Measurements from ENCODE around the gene TAS1R2. TPM values are rescaled to one million over a fixed set of nuclear protein-coding genes. Genes with fewer than 3 reads are reported as not detected.

TAS1R2 gene
- total and polyA plus RNA-seq, 2 of the 13 experiments (the other 11 are each of a cell fraction or from before 2014, with no cell fraction given), result not detected

DNA sequence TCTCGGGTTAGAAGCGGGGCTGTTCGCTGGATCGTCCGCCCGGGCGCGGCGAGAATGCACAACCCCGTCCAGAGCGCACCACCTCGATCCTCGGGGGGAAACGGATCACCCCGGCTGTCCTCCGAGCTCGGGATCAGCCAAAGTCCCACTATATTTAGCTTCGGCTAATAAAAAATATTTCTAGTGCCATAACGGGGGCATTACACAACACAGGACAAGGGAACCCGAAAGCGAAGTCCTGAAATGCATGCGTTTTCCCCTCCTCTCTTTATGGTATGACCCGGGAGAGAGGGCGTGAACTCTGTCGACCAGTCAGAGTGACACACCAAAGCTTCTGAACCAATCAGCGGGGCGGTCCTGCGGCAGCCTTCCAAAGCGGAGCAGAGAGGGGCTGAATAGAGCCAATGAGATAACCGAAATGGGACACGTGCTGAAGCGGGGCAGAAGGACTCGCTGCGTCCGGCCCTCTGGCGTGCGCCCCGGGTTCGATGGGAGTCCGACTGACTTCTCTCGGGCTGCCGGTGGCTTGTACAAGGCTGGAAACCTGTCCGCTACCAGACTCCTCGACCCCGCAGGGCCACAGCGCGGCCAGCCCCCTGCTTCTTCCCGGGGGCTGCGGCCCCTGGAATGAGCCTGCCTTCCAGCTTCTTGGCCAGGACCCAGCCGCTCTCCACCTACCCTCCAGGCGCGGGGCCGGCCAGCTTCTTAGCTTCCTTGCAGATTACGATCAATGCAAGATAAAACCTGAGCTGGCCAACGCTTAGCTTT is 43.2 kb upstream of the TAS1R2 start, which contains the start of gene ALDH4A1 (continued):
- TF ChIP-seq ZNF317 (CRISPR knock-in tag; IDR thresholded peaks at IDR 0.05) (peak; percentile 61; the same call in 1 of the 2 replicates), ZMAT3 (CRISPR knock-in tag; conservative IDR thresholded peaks at IDR 0.05) (peak; percentile 28; the same call in 1 of the 2 replicates), KLF11 (CRISPR knock-in tag; IDR thresholded peaks at IDR 0.05) (peak; percentile 67; the same call in 1 of the 2 replicates), ZBTB20 (CRISPR knock-in tag; IDR thresholded peaks at IDR 0.05; ENCODE audit: borderline replicate concordance, low read depth) (0 out of 2 replicates have a peak, but pooled peaks have one; percentile 35), ZNF335 (CRISPR knock-in tag; IDR thresholded peaks at IDR 0.05) (no peak), SKI (IDR thresholded peaks at IDR 0.05; ENCODE audit: partially characterized antibody) (peak; percentile 2), HIVEP1 (CRISPR knock-in tag; IDR thresholded peaks at IDR 0.05) (peak; percentile 70; the same call in 1 of the 2 replicates), SPEN (CRISPR knock-in tag; IDR thresholded peaks at IDR 0.05; ENCODE audit: low read depth) (peak; percentile 58; the same call in 1 of the 2 replicates), ZNF451 (CRISPR knock-in tag; IDR thresholded peaks at IDR 0.05) (no peak), NFIC (IDR thresholded peaks at IDR 0.05; ENCODE audit: low read length) (0 out of 2 replicates have a peak, but pooled peaks have one; percentile 48), SNAI1 (CRISPR knock-in tag; IDR thresholded peaks at IDR 0.05; ENCODE audit: borderline replicate concordance) (0 out of 2 replicates have a peak, but pooled peaks have one; percentile 68), ZMYM4 (CRISPR knock-in tag; IDR thresholded peaks at IDR 0.05) (peak; percentile 64), GFI1 (CRISPR knock-in tag; IDR thresholded peaks at IDR 0.05; ENCODE audit: borderline replicate concordance) (no peak), U2AF1 (optimal IDR thresholded peaks at IDR 0.05; ENCODE audit: low read depth, low read length) (no peak), GPN1 (CRISPR knock-in tag; IDR thresholded peaks at IDR 0.05; ENCODE audit: borderline replicate concordance) (no peak), ZNF260 (CRISPR knock-in tag; IDR thresholded peaks at IDR 0.05; ENCODE audit: borderline replicate concordance, low read depth) (no peak)
- TF ChIP-seq, protein P1, sequence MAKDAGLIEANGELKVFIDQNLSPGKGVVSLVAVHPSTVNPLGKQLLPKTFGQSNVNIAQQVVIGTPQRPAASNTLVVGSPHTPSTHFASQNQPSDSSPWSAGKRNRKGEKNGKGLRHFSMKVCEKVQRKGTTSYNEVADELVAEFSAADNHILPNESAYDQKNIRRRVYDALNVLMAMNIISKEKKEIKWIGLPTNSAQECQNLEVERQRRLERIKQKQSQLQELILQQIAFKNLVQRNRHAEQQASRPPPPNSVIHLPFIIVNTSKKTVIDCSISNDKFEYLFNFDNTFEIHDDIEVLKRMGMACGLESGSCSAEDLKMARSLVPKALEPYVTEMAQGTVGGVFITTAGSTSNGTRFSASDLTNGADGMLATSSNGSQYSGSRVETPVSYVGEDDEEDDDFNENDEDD (CRISPR knock-in tag; IDR thresholded peaks at IDR 0.05; ENCODE audit: borderline replicate concordance), result peak; percentile 58; the same call in 1 of the 2 replicates
- TF ChIP-seq, protein P2, sequence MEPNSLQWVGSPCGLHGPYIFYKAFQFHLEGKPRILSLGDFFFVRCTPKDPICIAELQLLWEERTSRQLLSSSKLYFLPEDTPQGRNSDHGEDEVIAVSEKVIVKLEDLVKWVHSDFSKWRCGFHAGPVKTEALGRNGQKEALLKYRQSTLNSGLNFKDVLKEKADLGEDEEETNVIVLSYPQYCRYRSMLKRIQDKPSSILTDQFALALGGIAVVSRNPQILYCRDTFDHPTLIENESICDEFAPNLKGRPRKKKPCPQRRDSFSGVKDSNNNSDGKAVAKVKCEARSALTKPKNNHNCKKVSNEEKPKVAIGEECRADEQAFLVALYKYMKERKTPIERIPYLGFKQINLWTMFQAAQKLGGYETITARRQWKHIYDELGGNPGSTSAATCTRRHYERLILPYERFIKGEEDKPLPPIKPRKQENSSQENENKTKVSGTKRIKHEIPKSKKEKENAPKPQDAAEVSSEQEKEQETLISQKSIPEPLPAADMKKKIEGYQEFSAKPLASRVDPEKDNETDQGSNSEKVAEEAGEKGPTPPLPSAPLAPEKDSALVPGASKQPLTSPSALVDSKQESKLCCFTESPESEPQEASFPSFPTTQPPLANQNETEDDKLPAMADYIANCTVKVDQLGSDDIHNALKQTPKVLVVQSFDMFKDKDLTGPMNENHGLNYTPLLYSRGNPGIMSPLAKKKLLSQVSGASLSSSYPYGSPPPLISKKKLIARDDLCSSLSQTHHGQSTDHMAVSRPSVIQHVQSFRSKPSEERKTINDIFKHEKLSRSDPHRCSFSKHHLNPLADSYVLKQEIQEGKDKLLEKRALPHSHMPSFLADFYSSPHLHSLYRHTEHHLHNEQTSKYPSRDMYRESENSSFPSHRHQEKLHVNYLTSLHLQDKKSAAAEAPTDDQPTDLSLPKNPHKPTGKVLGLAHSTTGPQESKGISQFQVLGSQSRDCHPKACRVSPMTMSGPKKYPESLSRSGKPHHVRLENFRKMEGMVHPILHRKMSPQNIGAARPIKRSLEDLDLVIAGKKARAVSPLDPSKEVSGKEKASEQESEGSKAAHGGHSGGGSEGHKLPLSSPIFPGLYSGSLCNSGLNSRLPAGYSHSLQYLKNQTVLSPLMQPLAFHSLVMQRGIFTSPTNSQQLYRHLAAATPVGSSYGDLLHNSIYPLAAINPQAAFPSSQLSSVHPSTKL (CRISPR knock-in tag; IDR thresholded peaks at IDR 0.05), result no peak; the same call in 1 of the 2 replicates
- TF ChIP-seq, protein P3, sequence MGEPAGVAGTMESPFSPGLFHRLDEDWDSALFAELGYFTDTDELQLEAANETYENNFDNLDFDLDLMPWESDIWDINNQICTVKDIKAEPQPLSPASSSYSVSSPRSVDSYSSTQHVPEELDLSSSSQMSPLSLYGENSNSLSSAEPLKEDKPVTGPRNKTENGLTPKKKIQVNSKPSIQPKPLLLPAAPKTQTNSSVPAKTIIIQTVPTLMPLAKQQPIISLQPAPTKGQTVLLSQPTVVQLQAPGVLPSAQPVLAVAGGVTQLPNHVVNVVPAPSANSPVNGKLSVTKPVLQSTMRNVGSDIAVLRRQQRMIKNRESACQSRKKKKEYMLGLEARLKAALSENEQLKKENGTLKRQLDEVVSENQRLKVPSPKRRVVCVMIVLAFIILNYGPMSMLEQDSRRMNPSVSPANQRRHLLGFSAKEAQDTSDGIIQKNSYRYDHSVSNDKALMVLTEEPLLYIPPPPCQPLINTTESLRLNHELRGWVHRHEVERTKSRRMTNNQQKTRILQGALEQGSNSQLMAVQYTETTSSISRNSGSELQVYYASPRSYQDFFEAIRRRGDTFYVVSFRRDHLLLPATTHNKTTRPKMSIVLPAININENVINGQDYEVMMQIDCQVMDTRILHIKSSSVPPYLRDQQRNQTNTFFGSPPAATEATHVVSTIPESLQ (CRISPR knock-in tag; conservative IDR thresholded peaks at IDR 0.05), result no peak
- TF ChIP-seq, protein P4, sequence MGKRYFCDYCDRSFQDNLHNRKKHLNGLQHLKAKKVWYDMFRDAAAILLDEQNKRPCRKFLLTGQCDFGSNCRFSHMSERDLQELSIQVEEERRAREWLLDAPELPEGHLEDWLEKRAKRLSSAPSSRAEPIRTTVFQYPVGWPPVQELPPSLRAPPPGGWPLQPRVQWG (CRISPR knock-in tag; IDR thresholded peaks at IDR 0.05; ENCODE audit: borderline replicate concordance, low read depth), result no peak

All from HepG2 (cell line).